Parathyroid adenoma (tissue), 2 donors: ENCODE measurements around the gene NRAS.

Experiments used
- H2AFZ ChIP-seq: fragments of 300-600 bp; sonication (generic); one replicate; pipeline ENCODE4 v1.7.0; 2017; ENCODE audit warnings: antibody characterized with exemption, mild to moderate bottlenecking
- H3K27ac ChIP-seq: fragments of 300-600 bp; sonication (generic); one replicate; pipeline ENCODE4 v1.7.0; 2017
- H3K27me3 ChIP-seq: fragments of 300-600 bp; sonication (generic); one replicate; pipeline ENCODE4 v1.7.0; 2017; ENCODE audit warnings: low read length; ENCODE audit not compliant: control insufficient read depth, insufficient read depth
- H3K36me3 ChIP-seq: fragments of 300-600 bp; sonication (generic); one replicate; pipeline ENCODE4 v1.7.0; 2017; ENCODE audit warnings: low read length; ENCODE audit not compliant: control insufficient read depth, insufficient read depth
- H3K4me1 ChIP-seq: fragments of 300-600 bp; sonication (generic); one replicate; pipeline ENCODE4 v1.7.0; 2017; ENCODE audit warnings: control low read depth
- H3K4me2 ChIP-seq: fragments of 300-600 bp; sonication (generic); one replicate; pipeline ENCODE4 v1.7.0; 2017; ENCODE audit warnings: low read length
- H3K4me3 ChIP-seq: fragments of 300-600 bp; sonication (generic); one replicate; pipeline ENCODE4 v1.7.0; 2017; ENCODE audit warnings: low read depth, low read length
- H3K79me2 ChIP-seq: fragments of 300-600 bp; sonication (generic); one replicate; pipeline ENCODE4 v1.7.0; 2017; ENCODE audit warnings: control low read depth
- H3K9ac ChIP-seq: fragments of 300-600 bp; sonication (generic); one replicate; pipeline ENCODE4 v1.7.0; 2017; ENCODE audit warnings: mild to moderate bottlenecking
- H3K9me3 ChIP-seq: fragments of 300-600 bp; sonication (generic); one replicate; pipeline ENCODE4 v1.7.0; 2017; ENCODE audit warnings: low read length; ENCODE audit not compliant: control insufficient read depth
- CTCF ChIP-seq: fragments of 300-600 bp; sonication (generic); IDR thresholded peaks from one replicate; pipeline ENCODE4 v1.7.0; 2017; ENCODE audit warnings: antibody characterized with exemption, mild to moderate bottlenecking
- donor health status: primary hyperparathyroidism.

The NRAS gene

DNA sequence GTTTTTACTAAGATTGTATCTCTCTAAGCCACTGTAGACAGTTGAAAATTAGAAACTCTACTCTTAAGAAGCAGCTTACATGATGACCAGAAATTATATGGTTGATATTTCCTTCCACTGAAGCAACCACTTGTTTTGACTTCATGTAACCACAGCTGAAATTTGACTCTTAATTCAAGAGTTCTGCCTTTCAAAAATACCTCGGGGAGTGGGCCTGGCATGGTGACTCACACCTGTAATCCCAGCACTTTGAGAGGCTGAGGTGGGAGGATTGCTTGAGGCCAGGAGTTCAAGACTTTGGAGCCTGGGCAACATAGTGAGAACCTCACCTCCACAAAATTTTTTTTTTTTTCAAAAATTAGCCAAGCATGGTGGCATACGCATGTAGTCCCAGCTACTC is 25.5 kb downstream of the NRAS start:
- no peaks in the 10 kb centered on the region for H3K36me3 ChIP-seq
- no peaks in the 10 kb centered on the region for H3K9me3 ChIP-seq
- H3K79me2 ChIP-seq, result no peaks in the 10 kb centered on the region
- H3K27me3 ChIP-seq, result no peaks in the 10 kb centered on the region
- no peak overlapping the region for H2AFZ ChIP-seq
- no peak overlapping the region for H3K4me2 ChIP-seq
- no peaks in the 10 kb centered on the region for H3K4me1 ChIP-seq
- no peak overlapping the region for H3K9ac ChIP-seq
- no peak overlapping the region for H3K27ac ChIP-seq
- H3K4me3 ChIP-seq, result no peak overlapping the region
- no peak for TF ChIP-seq CTCF

- no peaks in the 10 kb centered on the region for H3K36me3 ChIP-seq
- no peak overlapping the region for H3K27ac ChIP-seq
- H3K27me3 ChIP-seq, result no peaks in the 10 kb centered on the region
- no peak for TF ChIP-seq CTCF
- H2AFZ ChIP-seq, result no peak overlapping the region
- H3K4me3 ChIP-seq, result no peak overlapping the region
- no peaks in the 10 kb centered on the region for H3K79me2 ChIP-seq
- H3K4me2 ChIP-seq, result no peak overlapping the region
- no peak overlapping the region for H3K9ac ChIP-seq
- no peaks in the 10 kb centered on the region for H3K9me3 ChIP-seq
- no peaks in the 10 kb centered on the region for H3K4me1 ChIP-seq
These were observed 26.4 kb downstream of the NRAS start for GRCh38 chr1:114690148-114690547.

DNA sequence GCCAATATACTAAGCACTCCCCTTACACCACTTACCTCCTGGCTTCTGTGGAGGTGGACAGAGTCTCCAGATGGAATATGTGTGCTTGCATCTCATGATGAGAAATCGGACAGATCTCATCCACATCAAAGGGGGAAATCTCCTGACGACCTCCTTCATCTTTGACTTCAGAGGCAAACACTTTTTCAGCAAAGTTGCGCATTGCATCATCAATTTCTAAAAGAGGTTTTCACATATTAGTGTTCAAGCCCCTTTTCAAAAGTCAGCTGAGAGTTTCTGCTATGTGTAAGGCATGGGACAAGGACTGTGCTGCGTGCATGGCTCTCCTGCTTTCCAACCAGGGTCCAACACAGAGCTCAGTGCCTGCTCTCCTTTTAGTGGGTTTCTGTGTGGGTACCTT is 28.0 kb downstream of the NRAS start:
- no peak for TF ChIP-seq CTCF
- no peak overlapping the region for H3K9ac ChIP-seq
- H3K36me3 ChIP-seq, result no peaks in the 10 kb centered on the region
- H2AFZ ChIP-seq, result no peak overlapping the region
- H3K27ac ChIP-seq, result no peak overlapping the region
- H3K27me3 ChIP-seq, result no peaks in the 10 kb centered on the region
- H3K79me2 ChIP-seq, result no peaks in the 10 kb centered on the region
- H3K4me3 ChIP-seq, result no peak overlapping the region
- no peaks in the 10 kb centered on the region for H3K9me3 ChIP-seq
- no peaks in the 10 kb centered on the region for H3K4me1 ChIP-seq
- H3K4me2 ChIP-seq, result no peak overlapping the region

DNA sequence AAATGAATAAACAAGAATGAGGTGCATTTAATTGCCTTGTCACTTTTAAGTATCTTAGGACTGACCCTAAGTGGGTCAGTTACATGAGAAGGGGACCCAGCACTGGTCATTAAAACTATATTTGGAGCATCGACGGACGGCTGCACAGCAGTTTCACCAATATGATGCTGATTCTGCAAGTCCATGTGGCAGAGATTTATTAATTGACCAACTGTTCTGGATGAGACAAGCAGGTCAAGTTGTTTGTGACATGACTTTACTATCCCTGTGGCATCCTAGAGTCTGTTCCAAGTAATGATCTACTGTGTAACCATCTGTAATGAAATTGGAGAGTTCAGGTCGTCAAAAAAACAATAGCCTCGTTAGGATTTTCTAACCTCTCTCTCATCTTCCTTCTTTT is 30.7 kb downstream of the NRAS start:
- Histone ChIP-seq H3K9ac (no peak overlapping the region), H2AFZ (no peak overlapping the region), H3K79me2 (no peaks in the 10 kb centered on the region), H3K36me3 (no peaks in the 10 kb centered on the region), H3K27ac (no peak overlapping the region), H3K9me3 (no peaks in the 10 kb centered on the region), H3K4me1 (no peaks in the 10 kb centered on the region), H3K4me3 (no peak overlapping the region), H3K4me2 (no peak overlapping the region), H3K27me3 (no peaks in the 10 kb centered on the region)
- no peak for TF ChIP-seq CTCF

DNA sequence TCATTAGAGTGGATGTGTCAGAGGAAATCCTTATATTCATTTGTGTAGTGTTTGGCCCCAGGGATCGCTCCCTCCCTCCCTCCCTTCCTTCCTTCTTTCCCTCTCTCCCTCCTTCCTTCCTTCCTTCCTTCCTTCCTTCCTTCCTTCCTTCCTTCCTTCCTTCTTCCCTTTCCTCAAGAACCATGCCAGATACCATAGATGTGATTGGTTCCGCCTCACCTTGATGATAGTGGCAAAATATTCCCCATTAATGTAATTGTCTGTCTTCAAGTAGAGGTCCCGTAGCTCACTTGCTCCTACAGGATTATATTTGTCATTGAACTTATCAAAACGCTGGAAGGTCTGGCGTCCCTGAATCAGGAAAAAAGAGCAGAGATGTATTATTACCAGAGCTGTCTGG is 38.9 kb downstream of the NRAS start:
- Histone ChIP-seq H2AFZ (no peak overlapping the region), H3K9me3 (no peaks in the 10 kb centered on the region), H3K27me3 (no peaks in the 10 kb centered on the region), H3K4me1 (no peaks in the 10 kb centered on the region), H3K4me2 (no peak overlapping the region), H3K36me3 (no peaks in the 10 kb centered on the region), H3K4me3 (no peak overlapping the region), H3K9ac (no peak overlapping the region), H3K79me2 (no peaks in the 10 kb centered on the region), H3K27ac (no peak overlapping the region)
- no peak for TF ChIP-seq CTCF
